ENCODE results near the gene RFXANK.

GRCh38 chr19:19165396-19165795 lies 26.7 kb upstream of the RFXANK start:
- TF ChIP-seq POLR2A (IDR thresholded peaks at IDR 0.05) (no peak), CTCF (IDR thresholded peaks at IDR 0.05) (no peak)

Measured in thyroid gland (tissue), 4 donors.